Upper lobe of left lung (tissue), 6 donors: ENCODE measurements around the gene DNTTIP2. TPM values are rescaled to one million over a fixed set of nuclear protein-coding genes. Genes with fewer than 3 reads are reported as not detected.
"Not testable (repeated sequence)": the region's sequence is repeated elsewhere in the genome, so short reads cannot be mapped to it uniquely, and the experiment has no call there.

Experiments used
- ATAC-seq, 2 donors: fragments of 200-7000 bp; cut with Tn5 transposase; one replicate each; pipeline ENCODE4 v1.9.1; 2022; ENCODE audit warnings: mild to moderate bottlenecking in 2 of 2, moderate library complexity in 2 of 2; ENCODE audit not compliant: low FRiP score in 2 of 2
- DNase-seq, 2 donors: peaks; one replicate each; pipeline ENCODE4 v3.0.0-alpha.2; 2019 to 2020
- H3K27ac ChIP-seq, 4 donors: fragments of 200-600 bp; sonication (generic); one replicate each; pipeline ENCODE4 v1.5.1; 2016 to 2019
- H3K27me3 ChIP-seq, 4 donors: fragments of 200-600 bp; sonication (generic); one replicate each; pipeline ENCODE4 v1.5.1; 2017 to 2019
- H3K36me3 ChIP-seq, 4 donors: fragments of 200-600 bp; sonication (generic); one replicate each; pipeline ENCODE4 v1.5.1; 2016 to 2019
- H3K4me1 ChIP-seq, 4 donors: fragments of 200-600 bp; sonication (generic); one replicate each; pipeline ENCODE4 v1.5.1; 2018 to 2019
- H3K4me3 ChIP-seq, 4 donors: fragments of 200-600 bp; sonication (generic); one replicate each; pipeline ENCODE4 v1.5.1; 2017 to 2019; ENCODE audit warnings: mild to moderate bottlenecking in 2 of 4, moderate library complexity in 1 of 4
- H3K9me3 ChIP-seq, 4 donors: fragments of 200-600 bp; sonication (generic); one replicate each; pipeline ENCODE4 v1.5.1; 2018 to 2019
- EP300 ChIP-seq, 4 donors: sonication (generic); formaldehyde crosslinking; IDR thresholded peaks; one replicate each; pipeline ENCODE4 v1.5.1; 2017; ENCODE audit warnings: antibody characterized with exemption in 4 of 4, control low read depth in 2 of 4
- POLR2A ChIP-seq, 4 donors: fragments of 450-650 bp; IDR thresholded peaks; one replicate each; pipeline ENCODE4 v1.5.1; 2016 to 2017; ENCODE audit warnings: antibody characterized with exemption in 4 of 4, mild to moderate bottlenecking in 2 of 4
- POLR2AphosphoS5 ChIP-seq, 2 donors: sonication (generic); formaldehyde crosslinking; IDR thresholded peaks; one replicate each; pipeline ENCODE4 v1.5.1; 2017; ENCODE audit warnings: antibody characterized with exemption in 2 of 2
- WGBS, 2 donors: methylation state at CpG; one replicate each; pipeline ENCODE4 v1.1.5; 2017 to 2018; 5-methylcytosine and 5-hydroxymethylcytosine counted together
- total RNA-seq, 6 donors: library from RNA; depleted of rRNA in 4 of 6; stranded (reverse); fragments of >200 nt in 4 of 6; gene quantifications; one replicate each; pipeline versions ENCODE4 v1.1.0 to v1.2.1, GENCODE V29; 2016 to 2021
- TF ChIP-seq, protein P1 (sequence below), 6 experiments: fragments of 450-650 bp in 4 of 6; fragments of 200-600 bp in 2 of 6; sonication (generic) in 2 of 6; IDR thresholded peaks; one replicate each; pipeline ENCODE4 v1.5.1; 2016 to 2019; ENCODE audit warnings: antibody characterized with exemption in 6 of 6
- donor health status: DM: no; HTN: no; CAD: no; lungs with moderate emphysema.
- donor health status: DM: no; HTN: yes; CAD: no; lungs with severe emphysema.

Gene DNTTIP2
- total RNA-seq, 6 donors from 2014 or later, result 14.4 to 43.7 (median 33.2) TPM

DNA sequence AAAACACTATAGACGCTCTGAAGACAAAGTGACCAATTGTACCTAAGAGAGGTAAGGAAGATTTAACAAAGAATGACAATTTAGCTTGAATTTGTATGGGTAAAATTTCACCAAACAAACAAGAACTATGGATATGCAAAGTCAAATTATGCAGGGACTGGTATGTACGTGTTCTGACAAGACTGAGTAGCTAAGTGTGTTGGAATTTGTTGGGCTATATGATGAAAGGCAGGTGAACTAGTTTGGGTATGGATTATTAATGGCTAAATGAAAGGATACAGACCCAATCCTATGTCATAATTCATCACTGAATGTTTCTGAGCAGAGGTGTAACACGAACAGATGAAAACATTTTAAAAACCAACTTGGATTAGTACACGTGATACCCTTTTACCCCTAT lies 7.6 kb downstream of the DNTTIP2 start:
- 68 to 83% methylated on average over 4 of the region's 4 CpGs for WGBS, 2 donors
- ATAC-seq (no peak), DNase-seq (no peak)
- no peak overlapping the region for H3K4me3 ChIP-seq
- H3K36me3 ChIP-seq, result peaks cover 64 to 85% (median 71%) of the 10 kb centered on the region in 4 donors
- peaks cover 4 to 9% (median 5%) of the 10 kb centered on the region in 4 donors for H3K4me1 ChIP-seq
- no peaks in the 10 kb centered on the region for H3K9me3 ChIP-seq
- TF ChIP-seq, protein P1, sequence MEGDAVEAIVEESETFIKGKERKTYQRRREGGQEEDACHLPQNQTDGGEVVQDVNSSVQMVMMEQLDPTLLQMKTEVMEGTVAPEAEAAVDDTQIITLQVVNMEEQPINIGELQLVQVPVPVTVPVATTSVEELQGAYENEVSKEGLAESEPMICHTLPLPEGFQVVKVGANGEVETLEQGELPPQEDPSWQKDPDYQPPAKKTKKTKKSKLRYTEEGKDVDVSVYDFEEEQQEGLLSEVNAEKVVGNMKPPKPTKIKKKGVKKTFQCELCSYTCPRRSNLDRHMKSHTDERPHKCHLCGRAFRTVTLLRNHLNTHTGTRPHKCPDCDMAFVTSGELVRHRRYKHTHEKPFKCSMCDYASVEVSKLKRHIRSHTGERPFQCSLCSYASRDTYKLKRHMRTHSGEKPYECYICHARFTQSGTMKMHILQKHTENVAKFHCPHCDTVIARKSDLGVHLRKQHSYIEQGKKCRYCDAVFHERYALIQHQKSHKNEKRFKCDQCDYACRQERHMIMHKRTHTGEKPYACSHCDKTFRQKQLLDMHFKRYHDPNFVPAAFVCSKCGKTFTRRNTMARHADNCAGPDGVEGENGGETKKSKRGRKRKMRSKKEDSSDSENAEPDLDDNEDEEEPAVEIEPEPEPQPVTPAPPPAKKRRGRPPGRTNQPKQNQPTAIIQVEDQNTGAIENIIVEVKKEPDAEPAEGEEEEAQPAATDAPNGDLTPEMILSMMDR (IDR thresholded peaks at IDR 0.05), result no peak
- TF ChIP-seq POLR2A (IDR thresholded peaks at IDR 0.05) (no peak), POLR2AphosphoS5 (IDR thresholded peaks at IDR 0.05) (no peak), EP300 (IDR thresholded peaks at IDR 0.05) (no peak)
- no peaks in the 10 kb centered on the region for H3K27me3 ChIP-seq
- H3K27ac ChIP-seq, result no peak overlapping the region

DNA sequence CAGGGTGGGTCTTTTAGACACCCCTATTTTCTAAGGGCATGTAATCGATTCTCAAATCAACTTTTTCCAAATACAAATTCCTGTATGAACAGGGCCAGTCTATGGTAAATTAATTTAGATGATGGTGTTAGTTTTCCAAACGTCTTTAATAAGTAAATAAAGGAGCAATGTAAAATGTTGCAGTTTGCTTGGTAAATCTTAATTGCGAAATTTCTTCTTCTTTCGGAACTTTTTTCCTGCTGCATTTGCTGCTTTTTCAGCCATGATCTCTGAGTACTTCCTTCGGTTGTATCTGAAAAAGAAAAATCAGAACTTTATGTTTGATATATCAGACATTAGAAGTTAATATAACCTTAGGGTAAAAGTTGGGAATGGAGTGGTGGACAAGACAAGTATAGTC lies 9.4 kb downstream of the DNTTIP2 start:
- TF ChIP-seq, protein P1 (IDR thresholded peaks at IDR 0.05), result no peak
- TF ChIP-seq POLR2A (IDR thresholded peaks at IDR 0.05), result no peak
- no peak for TF ChIP-seq EP300 (IDR thresholded peaks at IDR 0.05)
- no peak for TF ChIP-seq POLR2AphosphoS5 (IDR thresholded peaks at IDR 0.05)

DNA sequence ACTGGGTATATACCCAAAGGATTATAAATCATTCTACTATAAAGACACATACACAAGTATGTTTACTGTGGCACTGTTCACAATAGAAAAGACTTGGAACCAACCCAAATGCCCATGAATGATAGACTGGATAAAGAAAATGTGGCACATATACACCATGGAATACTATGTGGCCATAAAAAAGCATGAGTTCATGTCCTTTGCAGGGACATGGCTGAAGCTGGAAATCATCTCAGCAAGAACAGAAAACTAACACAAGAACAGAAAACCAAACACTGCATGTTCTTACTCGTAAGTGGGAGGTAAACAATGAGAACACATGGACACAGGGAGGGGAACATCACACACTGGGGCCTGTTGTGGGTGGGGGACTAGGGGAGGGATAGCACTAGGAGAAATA lies 10.5 kb downstream of the DNTTIP2 start:
- H3K9me3 ChIP-seq, DNase-seq, H3K4me3 ChIP-seq, H3K27ac ChIP-seq, H3K4me1 ChIP-seq, ATAC-seq, H3K27me3 ChIP-seq: not testable (repeated sequence)
- peaks cover 43 to 56% (median 50%) of the 10 kb centered on the region in 4 donors for H3K36me3 ChIP-seq
- 80 to 91% methylated on average over 1 of the region's 1 CpG for WGBS, 2 donors

More for the DNA sequence above, 9.4 kb downstream of the DNTTIP2 start:
- no peak for DNase-seq
- 84 to 90% methylated on average over 5 of the region's 5 CpGs for WGBS, 2 donors
- no peak overlapping the region for H3K4me3 ChIP-seq
- peaks cover 54 to 68% (median 61%) of the 10 kb centered on the region in 4 donors for H3K36me3 ChIP-seq
- H3K9me3 ChIP-seq, result no peaks in the 10 kb centered on the region
- H3K27me3 ChIP-seq, result no peaks in the 10 kb centered on the region
- no peaks in the 10 kb centered on the region for H3K4me1 ChIP-seq
- no peak for ATAC-seq
- no peak overlapping the region for H3K27ac ChIP-seq

DNA sequence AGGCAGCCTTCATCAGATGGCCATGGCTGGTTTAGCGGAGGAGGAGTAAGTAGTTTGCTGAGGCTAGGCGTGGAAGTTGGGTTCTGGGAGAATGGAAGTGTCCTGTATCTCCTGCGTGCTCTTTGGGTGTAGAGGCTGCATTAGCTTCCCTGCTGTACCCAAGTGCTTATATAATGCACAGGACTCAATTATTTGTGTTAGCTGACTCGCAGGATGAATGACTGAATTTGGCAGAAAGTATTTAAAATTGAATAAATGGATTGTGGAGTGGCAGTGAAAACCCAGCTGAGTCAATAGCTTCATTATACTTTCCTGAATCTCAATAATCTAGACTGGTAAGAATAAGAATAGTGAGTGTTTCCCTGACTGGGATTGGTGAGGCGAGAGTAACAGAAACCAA lies 13.8 kb downstream of the DNTTIP2 start:
- H3K27ac ChIP-seq, result no peak overlapping the region
- ATAC-seq (no peak), DNase-seq (no peak)
- H3K9me3 ChIP-seq, result no peaks in the 10 kb centered on the region
- no peak overlapping the region for H3K4me3 ChIP-seq
- H3K4me1 ChIP-seq, result no peaks in the 10 kb centered on the region
- H3K27me3 ChIP-seq, result no peaks in the 10 kb centered on the region
- TF ChIP-seq POLR2A (IDR thresholded peaks at IDR 0.05) (no peak), POLR2AphosphoS5 (IDR thresholded peaks at IDR 0.05) (no peak), EP300 (IDR thresholded peaks at IDR 0.05) (no peak)
- TF ChIP-seq, protein P1 (IDR thresholded peaks at IDR 0.05), result no peak
- WGBS, 2 donors, result 90% methylated on average over 5 of the region's 5 CpGs
- peaks cover 15 to 24% (median 21%) of the 10 kb centered on the region in 4 donors for H3K36me3 ChIP-seq

DNA sequence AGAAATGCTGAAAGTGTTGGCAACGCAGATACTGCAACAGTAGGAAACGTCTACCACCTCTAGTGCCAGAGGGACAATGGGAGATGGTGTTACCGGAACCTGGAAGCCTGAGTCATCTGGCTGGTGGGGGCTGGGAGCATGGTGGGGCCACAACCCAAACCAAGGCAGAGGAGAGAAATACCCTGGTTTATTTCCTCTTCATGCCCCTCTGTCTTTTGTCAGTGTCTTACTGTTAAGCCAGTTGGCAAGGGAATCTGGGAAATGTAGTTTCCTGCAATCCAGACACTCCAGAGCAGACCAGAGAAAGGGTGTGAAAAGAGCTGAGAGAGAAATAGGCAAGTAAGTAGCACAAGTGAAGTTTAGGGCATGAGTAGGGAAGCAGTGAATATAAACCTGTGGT lies 14.8 kb downstream of the DNTTIP2 start:
- 68 to 73% methylated on average over 3 of the region's 3 CpGs for WGBS, 2 donors
- no peak for DNase-seq
- TF ChIP-seq POLR2AphosphoS5 (IDR thresholded peaks at IDR 0.05) (no peak), POLR2A (IDR thresholded peaks at IDR 0.05) (no peak), EP300 (IDR thresholded peaks at IDR 0.05) (no peak)
- TF ChIP-seq, protein P1 (IDR thresholded peaks at IDR 0.05), result no peak

DNA sequence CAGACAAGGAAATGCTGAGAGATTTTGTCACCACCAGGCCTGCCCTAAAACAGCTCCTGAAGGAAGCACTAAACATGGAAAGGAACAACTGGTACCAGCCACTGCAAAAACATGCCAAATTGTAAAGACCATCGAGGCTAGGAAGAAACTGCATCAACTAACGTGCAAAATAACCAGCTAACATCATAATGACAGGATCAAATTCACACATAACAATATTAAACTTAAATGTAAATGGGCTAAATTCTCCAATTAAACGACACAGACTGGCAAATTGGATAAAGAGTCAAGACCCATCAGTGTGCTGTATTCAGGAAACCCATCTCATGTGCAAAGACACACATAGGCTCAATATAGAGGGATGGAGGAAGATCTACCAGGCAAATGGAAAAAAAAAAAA lies 21.4 kb downstream of the DNTTIP2 start:
- H3K27me3 ChIP-seq, DNase-seq, ATAC-seq, H3K36me3 ChIP-seq, H3K9me3 ChIP-seq, H3K4me3 ChIP-seq, H3K4me1 ChIP-seq, H3K27ac ChIP-seq: not testable (repeated sequence)
- 48 to 70% methylated on average over 3 of the region's 3 CpGs for WGBS, 2 donors

More for the DNA sequence above, 14.8 kb downstream of the DNTTIP2 start:
- H3K27me3 ChIP-seq, result no peaks in the 10 kb centered on the region
- H3K9me3 ChIP-seq, result no peaks in the 10 kb centered on the region
- no peak for ATAC-seq
- no peaks in the 10 kb centered on the region for H3K4me1 ChIP-seq
- H3K4me3 ChIP-seq, result no peak overlapping the region
- peaks cover 4 to 13% (median 10%) of the 10 kb centered on the region in 4 donors for H3K36me3 ChIP-seq
- H3K27ac ChIP-seq, result no peak overlapping the region

DNA sequence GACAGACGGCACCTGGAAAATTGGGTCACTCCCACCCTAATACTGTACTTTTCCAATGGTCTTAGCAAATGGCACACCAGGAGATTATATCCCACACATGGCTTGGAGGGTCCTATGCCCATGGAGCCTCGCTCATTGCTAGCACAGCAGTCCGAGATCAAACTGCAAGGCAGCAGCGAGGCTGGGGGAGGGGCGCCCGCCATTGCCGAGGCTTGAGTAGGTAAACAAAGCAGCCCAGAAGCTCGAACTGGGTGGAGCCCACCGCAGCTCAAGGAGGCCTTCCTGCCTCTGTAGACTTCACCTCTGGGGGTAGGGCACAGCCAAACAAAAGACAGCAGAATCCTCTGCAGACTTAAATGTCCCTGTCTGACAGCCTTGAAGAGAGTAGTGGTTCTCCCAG lies 23.0 kb downstream of the DNTTIP2 start:
- not testable (repeated sequence) for H3K27ac ChIP-seq, ATAC-seq, H3K4me1 ChIP-seq, H3K36me3 ChIP-seq, H3K27me3 ChIP-seq, H3K9me3 ChIP-seq, H3K4me3 ChIP-seq
- peak in 1 of 2 donors; percentile 42 for DNase-seq
- WGBS, 2 donors, result 78 to 84% methylated on average over 8 to 9 of the region's 9 CpGs
